ENCODE measurements around the gene TOR4A. TPM values are rescaled to one million over a fixed set of nuclear protein-coding genes. Genes with fewer than 3 reads are reported as not detected.
A peak's percentile ranks its signal among the peaks of the same experiment; 100 is the strongest.

Gene TOR4A
- total and polyA plus RNA-seq, 9 of the 15 experiments (the other 6 are each of a cell fraction or from before 2014, with no cell fraction given): 3.9 to 49.2 (median 8.8) TPM

GRCh38 chr9:137268538-137269201 lies 8.9 kb upstream of the TOR4A start (continued):
- TF ChIP-seq GTF2F1 (IDR thresholded peaks at IDR 0.05; ENCODE audit: low read depth, low read length) (no peak), ZNF407 (IDR thresholded peaks at IDR 0.05; ENCODE audit: low read depth) (peak; percentile 57; the same call in 1 of the 2 replicates), E2F6 (IDR thresholded peaks at IDR 0.05; ENCODE audit: borderline replicate concordance in 1 of 2, extremely low read depth in 1 of 2, insufficient read depth in 1 of 2, insufficient read length in 1 of 2, low read depth in 1 of 2, low read length in 1 of 2, poor library complexity in 1 of 2, severe bottlenecking in 1 of 2) (peak; percentile 40 to 49), ZNF830 (CRISPR knock-in tag; IDR thresholded peaks at IDR 0.05) (no peak), ELK1 (CRISPR knock-in tag; IDR thresholded peaks at IDR 0.05) (no peak), ZBTB9 (CRISPR knock-in tag; IDR thresholded peaks at IDR 0.05) (no peak), MAX (CRISPR knock-in tag; IDR thresholded peaks at IDR 0.05) (peak; percentile 76), NCOA6 (IDR thresholded peaks at IDR 0.05) (peak; percentile 14; the same call in 1 of the 2 replicates), RBM17 (IDR thresholded peaks at IDR 0.05; ENCODE audit: borderline replicate concordance, low read depth, low read length) (no peak), PURB (CRISPR knock-in tag; IDR thresholded peaks at IDR 0.05; ENCODE audit: low read depth) (no peak), CHD4 (IDR thresholded peaks at IDR 0.05; ENCODE audit: insufficient read depth, insufficient replicate concordance, low read depth, low read length, poor library complexity, severe bottlenecking) (no peak), PRMT5 (CRISPR knock-in tag; IDR thresholded peaks at IDR 0.05) (no peak), CREM (IDR thresholded peaks at IDR 0.05; ENCODE audit: low read depth) (0 out of 2 replicates have a peak, but pooled peaks have one; percentile 6), EGR1 (conservative IDR thresholded peaks at IDR 0.05) (no peak), ZBTB17 (CRISPR knock-in tag; IDR thresholded peaks at IDR 0.05) (no peak)
